Measurements from ENCODE around the gene SAPCD1.

The SAPCD1 gene

DNA sequence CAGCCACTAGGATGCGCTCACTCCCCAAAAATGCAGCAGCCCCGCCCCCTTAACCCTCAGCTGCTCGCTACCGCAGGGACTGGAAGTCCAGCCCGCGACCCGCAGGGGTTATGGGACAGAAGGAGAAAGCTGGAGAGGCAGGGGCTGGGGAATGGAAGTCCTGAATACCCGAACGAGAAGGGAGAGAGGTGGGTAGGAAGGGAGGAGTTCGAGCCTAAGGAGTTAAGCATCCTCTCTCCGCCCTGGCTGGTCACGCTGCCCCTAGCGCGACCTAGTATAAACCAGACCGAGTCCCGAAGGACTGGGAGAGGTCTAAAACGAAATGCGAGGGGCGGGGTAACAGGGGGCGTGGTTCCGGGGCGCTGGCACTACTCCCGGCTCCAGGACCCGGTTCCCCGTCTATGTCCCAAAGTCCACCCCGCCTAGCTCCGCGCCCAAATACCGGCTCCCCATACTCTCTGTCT is 32.9 kb upstream of the SAPCD1 start:
- peak; percentile 74 for DNase-seq (ENCODE audit: low read depth)

GRCh38 chr6:31729979-31730630 is 32.4 kb upstream of the SAPCD1 start:
- no peak for DNase-seq (ENCODE audit: low read depth)

DNA sequence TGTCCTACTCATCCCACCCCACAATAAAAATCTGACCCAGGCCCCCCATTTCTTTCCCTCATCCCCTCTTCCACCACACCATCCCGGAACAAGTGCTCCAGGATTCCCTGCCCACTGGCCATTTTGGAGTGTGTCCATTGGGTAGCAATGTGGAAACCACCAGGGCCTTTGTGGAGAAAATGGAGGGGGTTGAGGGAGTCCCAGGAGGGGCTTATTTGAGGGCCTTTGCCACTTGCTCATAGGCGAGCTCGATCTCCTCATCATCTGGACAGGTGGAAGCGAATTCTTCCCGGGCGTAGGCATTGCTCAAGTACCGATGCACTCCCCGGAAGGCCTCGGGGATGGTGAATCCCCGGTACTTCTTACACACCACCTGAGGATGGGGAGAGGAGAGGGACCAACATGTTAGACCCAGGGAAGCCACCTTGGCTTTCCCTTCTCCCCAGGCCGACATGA is 31.8 kb upstream of the SAPCD1 start:
- no peak for DNase-seq (ENCODE audit: low read depth)

DNA sequence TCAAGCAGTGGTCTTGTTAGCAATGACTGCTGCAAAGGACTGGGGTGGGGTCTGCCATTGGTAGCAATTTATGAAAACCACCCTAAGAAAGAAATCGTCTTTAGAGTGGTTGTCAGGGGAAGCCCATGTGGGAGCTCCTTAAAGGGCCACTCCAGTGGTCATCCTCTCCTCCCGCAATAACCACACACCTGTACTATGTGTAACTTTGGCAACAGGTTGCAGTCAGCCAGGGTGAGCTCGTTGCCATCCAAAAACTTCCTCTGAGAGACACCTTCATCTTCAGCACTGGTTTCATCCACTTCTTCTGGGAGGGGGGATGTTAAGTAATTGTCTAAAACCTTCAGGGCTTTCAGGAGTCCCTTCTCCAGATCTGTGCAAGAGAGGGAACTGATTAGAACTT is 30.4 kb upstream of the SAPCD1 start:
- DNase-seq (ENCODE audit: low read depth): no peak

DNA sequence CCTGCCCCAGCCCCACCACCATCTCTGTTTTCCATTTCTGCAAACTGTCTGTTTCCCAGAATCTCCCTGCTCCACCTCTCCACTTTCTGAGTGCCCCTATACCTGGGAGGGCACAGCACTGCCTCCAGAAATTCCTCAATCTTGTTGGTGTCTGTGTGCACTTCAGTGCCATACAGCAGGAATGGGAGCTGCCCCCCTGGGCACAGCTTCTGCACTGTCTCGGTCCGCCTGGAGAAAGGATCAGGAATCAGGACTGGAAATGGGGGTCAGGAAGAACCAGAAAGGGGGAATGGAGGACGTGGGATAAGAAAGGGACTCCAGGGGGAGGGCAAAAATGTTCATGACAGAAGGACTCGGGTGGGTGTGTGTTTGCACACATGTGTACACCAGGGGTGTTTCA is 28.7 kb upstream of the SAPCD1 start:
- DNase-seq (ENCODE audit: low read depth): no peak

- no peak for DNase-seq (ENCODE audit: low read depth)
Measured at GRCh38 chr6:31734247-31734820, 28.1 kb upstream of the SAPCD1 start.

- no peak for DNase-seq (ENCODE audit: low read depth)
Measured at GRCh38 chr6:31734821-31735406, 27.5 kb upstream of the SAPCD1 start.

DNA sequence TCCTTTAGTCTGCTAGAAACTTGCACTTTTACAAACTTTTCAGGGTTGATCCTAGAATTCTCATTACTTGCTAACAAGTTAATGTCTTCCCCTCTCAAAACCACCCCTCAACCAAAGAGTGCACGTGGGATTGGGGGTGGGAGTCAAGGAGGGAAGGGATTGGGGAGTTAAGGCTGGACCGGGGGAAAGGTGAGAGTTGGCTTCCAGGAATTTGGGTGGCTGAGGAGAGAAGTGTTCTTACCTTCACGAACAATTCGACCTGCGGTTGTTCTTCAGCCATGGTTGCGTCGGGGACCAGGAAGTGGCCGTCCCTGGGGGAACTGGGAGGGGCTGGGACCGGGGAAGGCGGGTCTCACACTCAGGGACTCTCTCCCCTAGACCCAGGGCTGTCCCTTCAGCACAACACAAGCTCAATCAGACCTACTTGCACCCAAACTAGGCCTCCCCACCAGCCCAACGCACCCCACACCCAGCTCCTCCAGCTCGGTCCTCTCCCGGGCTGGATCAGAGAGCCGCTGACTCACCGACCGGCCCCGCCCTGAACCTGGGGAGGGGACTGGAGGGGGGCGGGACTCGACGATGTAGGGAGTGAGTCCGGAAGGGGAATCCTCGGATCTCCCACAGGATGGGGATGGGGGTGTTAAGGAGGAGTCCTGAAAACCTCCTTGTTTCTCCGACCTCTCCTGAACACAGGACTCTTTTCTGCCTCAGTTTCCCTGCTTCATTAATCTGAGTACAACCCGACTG is 26.3 kb upstream of the SAPCD1 start, which contains the start of gene CLIC1:
Gene CLIC1, minus strand, starts transcription at position 510 of the 747 bp plus-strand sequence. Its CDS starts 230 bp downstream, at position 280.
- DNase-seq (ENCODE audit: low read depth): no peak

DNA sequence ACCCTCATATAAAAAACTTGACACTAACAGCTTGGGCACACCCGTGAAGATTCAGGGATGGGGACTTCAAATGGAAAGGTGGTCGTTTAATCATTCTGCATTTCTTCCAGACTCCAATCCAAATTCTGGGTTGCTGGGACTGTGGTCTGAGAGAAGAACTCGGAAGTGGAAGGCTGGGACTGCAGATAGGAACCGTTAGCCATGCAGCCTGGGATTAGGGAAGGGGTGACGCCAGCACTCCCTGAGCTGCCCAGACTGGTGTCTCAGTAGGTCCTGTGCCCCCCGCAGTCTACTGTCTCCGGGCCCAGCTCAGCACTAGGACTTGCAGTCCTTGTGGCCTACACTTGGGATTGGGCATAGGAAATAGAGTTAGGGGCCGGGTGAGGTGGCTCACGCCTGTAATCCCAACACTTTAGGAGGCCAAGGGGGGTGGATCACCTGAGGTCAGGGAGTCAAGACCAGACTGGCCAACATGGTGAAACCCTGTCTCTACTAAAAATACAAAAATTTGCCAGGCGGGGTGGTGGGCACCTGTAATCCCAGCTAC is 25.6 kb upstream of the SAPCD1 start:
- DNase-seq (ENCODE audit: low read depth): no peak

- DNase-seq (ENCODE audit: low read depth): no peak
Measured at GRCh38 chr6:31737315-31737990, 25.0 kb upstream of the SAPCD1 start.

- no peak for DNase-seq (ENCODE audit: low read depth)
Measured at GRCh38 chr6:31737991-31738979, 24.2 kb upstream of the SAPCD1 start.

DNA sequence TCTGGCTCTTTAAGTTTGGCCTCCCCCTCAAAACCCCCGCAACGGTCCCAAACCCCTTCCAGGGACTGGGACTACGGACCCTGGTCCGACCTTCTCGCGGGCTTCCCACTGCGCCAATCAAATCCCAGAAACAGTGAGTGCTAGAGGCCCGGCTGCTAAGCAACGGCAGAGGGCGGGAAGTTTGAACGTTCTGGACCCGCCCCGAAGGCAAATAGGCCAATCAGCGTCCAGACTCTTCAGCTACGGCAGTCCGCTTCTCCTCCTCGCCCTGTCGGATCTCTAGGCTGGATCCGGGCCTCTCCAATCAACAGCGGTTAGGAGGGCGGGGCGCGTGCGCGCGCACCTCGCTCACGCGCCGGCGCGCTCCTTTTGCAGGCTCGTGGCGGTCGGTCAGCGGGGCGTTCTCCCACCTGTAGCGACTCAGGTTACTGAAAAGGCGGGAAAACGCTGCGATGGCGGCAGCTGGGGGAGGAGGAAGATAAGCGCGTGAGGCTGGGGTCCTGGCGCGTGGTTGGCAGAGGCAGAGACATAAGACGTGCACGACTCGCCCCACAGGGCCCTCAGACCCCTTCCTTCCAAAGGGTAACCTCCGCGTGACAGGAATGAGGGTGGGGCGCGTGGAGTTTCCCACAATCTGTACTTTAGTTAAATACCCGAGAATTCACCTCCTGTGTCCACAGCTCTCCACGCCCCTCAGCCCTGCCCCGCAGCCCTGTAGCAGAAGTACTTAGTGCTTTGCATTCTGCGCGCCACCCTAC is 22.6 kb upstream of the SAPCD1 start, which contains the start of gene MSH5:
Gene MSH5, plus strand, starts transcription at position 367 of the 758 bp plus-strand sequence. CDS start 462 bp downstream, outside the sequence.
- DNase-seq (ENCODE audit: low read depth): peak; percentile 94

- no peak for DNase-seq (ENCODE audit: low read depth)
Measured at GRCh38 chr6:31740397-31741223, 21.8 kb upstream of the SAPCD1 start.

DNA sequence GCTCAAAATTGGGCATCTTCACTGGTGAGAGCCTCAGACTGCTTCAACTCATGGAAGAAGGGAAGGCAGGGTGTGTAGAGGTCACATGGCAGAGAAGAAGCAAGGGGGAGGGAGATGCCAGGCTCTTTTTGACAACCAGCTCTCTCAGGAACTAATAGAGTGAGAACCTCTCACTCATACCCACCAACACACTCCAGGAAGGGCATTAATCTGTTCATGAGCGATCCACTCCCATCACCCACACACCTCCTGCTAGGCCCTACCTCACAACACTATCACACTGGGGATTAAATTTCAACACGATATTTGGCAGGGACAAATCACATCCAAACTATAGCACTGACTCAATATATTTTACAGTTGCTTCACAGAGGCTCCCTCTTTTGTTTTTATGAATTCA is 20.6 kb upstream of the SAPCD1 start:
- no peak for DNase-seq (ENCODE audit: low read depth)

DNA sequence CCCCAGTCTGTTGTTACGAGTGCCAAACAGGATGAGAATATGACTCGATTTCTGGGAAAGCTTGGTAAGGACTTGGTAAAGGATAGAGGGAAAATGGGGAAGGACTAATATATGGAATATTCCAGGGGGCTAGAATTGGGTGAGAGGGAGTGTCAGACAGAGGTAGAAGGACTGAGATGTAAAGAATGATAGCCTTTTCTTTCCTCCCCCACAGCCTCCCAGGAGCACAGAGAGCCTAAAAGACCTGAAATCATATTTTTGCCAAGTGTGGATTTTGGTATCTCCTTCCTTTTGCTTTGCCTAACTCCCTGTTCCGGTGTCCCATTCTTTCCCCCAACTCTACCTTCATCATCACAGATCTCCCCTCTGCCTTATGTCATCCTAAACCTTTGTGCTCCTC is 19.6 kb upstream of the SAPCD1 start:
- no peak for DNase-seq (ENCODE audit: low read depth)

DNA sequence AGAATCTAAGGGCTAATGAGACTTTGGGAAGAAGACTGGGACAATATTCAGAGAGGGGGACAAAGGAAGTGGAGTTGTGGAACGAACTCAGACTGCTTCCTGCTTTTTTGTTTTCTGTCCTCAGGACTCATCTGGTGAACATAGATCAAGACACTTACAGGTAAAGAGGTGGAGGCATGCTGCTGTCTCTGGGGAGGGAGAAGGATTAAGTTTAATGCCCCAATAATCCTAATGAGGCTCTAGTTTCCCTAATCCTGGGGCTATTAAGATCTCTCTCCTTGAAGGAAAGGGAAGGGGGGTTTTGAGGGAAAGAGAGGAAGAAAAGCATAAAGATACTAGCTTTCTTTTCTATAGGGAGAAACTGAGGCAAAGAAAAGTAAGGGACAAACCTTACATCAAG is 18.0 kb upstream of the SAPCD1 start:
- no peak for DNase-seq (ENCODE audit: low read depth)

DNA sequence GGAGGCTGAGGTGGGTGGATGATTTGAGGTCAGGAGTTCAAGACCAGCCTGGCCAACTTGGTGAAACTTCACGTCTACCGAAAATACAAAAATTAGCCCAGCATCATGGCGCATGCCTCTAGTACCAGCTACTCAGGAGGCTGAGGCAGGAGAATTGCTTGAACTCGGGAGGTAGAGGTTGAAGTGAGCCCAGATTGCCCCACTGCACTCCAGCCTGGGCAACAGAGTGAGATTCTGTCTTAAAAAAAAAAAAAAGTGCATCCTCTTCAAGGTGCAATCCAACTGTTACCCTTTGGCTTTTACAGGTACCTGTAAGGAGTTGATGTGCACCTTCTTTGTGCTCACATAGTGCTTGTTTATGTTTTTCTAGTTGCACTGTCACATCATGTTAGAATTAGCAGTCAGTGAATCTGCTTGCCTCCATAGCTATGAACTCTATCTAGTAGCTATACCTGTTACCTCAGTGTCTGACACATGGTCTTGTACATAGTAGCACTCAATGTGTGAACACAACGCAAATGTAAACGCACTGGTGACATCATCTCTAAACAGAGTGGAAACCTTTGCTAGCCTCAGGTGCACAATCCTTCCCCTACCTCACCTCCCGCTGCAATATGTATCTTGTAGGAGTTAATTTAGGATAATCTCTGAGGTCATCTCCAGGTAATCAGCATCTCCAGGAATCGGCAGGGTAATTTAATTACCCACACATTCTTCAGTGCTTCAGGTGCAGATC is 13.0 kb upstream of the SAPCD1 start:
- DNase-seq (ENCODE audit: low read depth): no peak

DNA sequence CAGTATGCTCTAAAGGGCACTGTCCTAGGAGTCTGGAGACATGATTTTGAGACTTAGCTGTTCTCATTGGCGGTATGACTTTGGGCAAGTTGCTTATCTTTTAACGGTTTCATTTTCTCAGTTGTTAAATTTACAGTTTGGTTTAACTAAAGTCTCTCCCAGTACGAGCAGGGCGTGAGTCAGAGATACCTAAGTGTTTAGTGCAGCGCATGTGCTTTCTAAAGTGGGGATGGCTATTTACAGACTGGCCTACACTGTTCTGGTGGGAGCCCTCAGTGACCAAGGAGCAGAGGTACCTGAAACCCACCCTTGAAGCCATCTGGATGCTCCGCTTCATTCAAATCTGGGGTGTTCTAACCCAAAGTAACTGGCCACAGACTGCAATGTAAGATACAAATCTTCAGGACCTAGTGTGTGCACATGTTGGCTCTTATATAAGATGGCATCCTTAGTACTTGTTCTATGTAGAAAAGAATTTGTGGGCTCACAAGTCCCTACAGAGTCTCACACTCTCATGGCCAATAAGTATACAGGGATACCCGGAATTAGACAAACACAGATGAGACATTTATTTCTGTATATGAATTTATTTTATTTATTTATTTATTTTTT is 11.9 kb upstream of the SAPCD1 start:
- no peak for DNase-seq (ENCODE audit: low read depth)
